ENCODE measurements around the gene LAMP5. TPM values are rescaled to one million over a fixed set of nuclear protein-coding genes. Genes with fewer than 3 reads are reported as not detected.

The LAMP5 gene
- total and polyA plus RNA-seq, 9 of the 15 experiments (the other 6 are each of a cell fraction or from before 2014, with no cell fraction given), result not detected

DNA sequence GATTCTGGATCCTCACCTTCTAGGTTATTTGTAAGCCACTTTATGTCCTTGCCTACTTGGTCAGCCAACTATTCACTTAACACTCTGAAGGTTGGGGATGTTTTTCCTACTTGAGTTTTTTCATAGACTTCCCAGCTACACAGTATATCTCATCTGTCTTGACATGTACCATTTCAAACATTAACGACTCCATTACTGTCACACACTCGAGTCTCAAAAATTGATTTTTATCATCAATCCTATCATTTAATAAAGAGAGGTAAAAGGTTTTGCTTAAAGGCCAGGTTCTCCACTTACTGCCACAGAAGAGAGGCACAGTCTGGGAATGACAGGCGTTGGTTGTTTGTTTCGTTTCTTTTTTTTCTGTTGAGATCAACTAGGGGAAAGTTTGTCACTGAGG lies 38.2 kb upstream of the LAMP5 start (continued):
- TF ChIP-seq MBD2 (IDR thresholded peaks at IDR 0.05; ENCODE audit: borderline replicate concordance, low read depth), result no peak
- TF ChIP-seq ZNF384 (IDR thresholded peaks at IDR 0.05; ENCODE audit: low read depth, low read length), result no peak
- TF ChIP-seq GATAD2A (IDR thresholded peaks at IDR 0.05), result no peak
- no peak for TF ChIP-seq HOXB6 (CRISPR knock-in tag; IDR thresholded peaks at IDR 0.05; ENCODE audit: borderline replicate concordance)

DNA sequence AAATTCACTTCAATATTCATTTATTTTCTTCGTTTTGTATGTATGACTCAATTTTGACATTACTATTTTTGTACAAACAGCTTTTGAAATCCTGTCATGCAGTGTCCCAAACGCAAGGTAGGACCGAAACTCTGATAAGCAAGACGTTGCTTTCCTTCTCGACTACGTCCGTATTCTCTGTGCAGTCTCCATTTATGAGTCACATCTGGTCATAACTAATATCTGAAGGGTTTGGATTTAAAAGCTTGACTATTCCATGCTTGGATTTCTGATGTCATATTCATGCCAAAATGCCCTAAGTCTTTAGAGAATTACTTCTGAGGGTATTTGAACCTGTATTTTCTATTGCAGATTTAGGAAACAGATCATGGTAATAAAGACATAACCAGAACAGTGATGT lies 37.8 kb upstream of the LAMP5 start:
- CTCF ChIA-PET (ENCODE audit: low intra/inter-chr PET ratio), result no interaction called here

More for the DNA sequence above, 37.8 kb upstream of the LAMP5 start:
- no TSS peak for BruUV-seq (replicated peaks)
- Histone ChIP-seq H3K4me3 (no peak overlapping the region), H3K9me3 (replicated peaks; ENCODE audit: control insufficient read depth, insufficient read depth, low read depth, low read length) (no peaks in the 10 kb centered on the region), H3K9ac (ENCODE audit: insufficient read depth in 1 of 2, low read depth in 2 of 2, low read length in 2 of 2) (no peak overlapping the region), H3K9me1 (ENCODE audit: control insufficient read depth, insufficient read depth, low read length) (no peaks in the 10 kb centered on the region), H3K36me3 (ENCODE audit: control insufficient read depth, insufficient read depth, low read length) (no peaks in the 10 kb centered on the region), H3K4me1 (replicated peaks in 1 of 2; ENCODE audit: control insufficient read depth in 2 of 2, insufficient read depth in 2 of 2, low read length in 2 of 2) (no peaks in the 10 kb centered on the region), H3K27me3 (ENCODE audit: control insufficient read depth in 2 of 2, insufficient read depth in 2 of 2, low read length in 2 of 2) (no peaks in the 10 kb centered on the region), H4K20me1 (replicated peaks; ENCODE audit: control insufficient read depth, insufficient read depth, low read length) (no peaks in the 10 kb centered on the region), H3K4me2 (ENCODE audit: insufficient read depth, low read length) (no peak overlapping the region), H3K79me2 (ENCODE audit: control insufficient read depth, insufficient read depth, low read length) (no peaks in the 10 kb centered on the region), H2AFZ (ENCODE audit: low read depth, low read length) (no peak overlapping the region), H3K27ac (ENCODE audit: extremely low read depth, low read depth, low read length) (no peak overlapping the region)
- no peak for ATAC-seq
- no peak for DNase-seq (ENCODE audit: extremely low read depth in 1 of 4, low spot score in 3 of 4)
- TF ChIP-seq, protein P1, sequence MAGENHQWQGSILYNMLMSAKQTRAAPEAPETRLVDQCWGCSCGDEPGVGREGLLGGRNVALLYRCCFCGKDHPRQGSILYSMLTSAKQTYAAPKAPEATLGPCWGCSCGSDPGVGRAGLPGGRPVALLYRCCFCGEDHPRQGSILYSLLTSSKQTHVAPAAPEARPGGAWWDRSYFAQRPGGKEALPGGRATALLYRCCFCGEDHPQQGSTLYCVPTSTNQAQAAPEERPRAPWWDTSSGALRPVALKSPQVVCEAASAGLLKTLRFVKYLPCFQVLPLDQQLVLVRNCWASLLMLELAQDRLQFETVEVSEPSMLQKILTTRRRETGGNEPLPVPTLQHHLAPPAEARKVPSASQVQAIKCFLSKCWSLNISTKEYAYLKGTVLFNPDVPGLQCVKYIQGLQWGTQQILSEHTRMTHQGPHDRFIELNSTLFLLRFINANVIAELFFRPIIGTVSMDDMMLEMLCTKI (IDR thresholded peaks at IDR 0.05; ENCODE audit: partially characterized antibody), result no peak
- no peak for TF ChIP-seq CHD2 (IDR thresholded peaks at IDR 0.05; ENCODE audit: low read depth, low read length)
- FAIRE-seq, result no peak
- intact Hi-C loops (cut with micrococcal nuclease), result no loop called here
- 0% methylated on average over 7 of the region's 7 CpGs for WGBS (ENCODE audit: insufficient coverage, low coverage, missing lambda C conversion rate)
- in situ Hi-C loops (cut with MboI), result no loop called here
- POLR2A ChIA-PET, result no interaction called here

Data from K562 (cell line).